ENCODE measurements around the gene DNAJB11.

The DNAJB11 gene

GRCh38 chr3:186612065-186612464, 41.5 kb downstream of the DNAJB11 start:
- H3K27ac ChIP-seq (ENCODE audit: low read depth, low read length, severe bottlenecking), result no peak overlapping the region
- H3K4me3 ChIP-seq (ENCODE audit: extremely low read depth, insufficient read depth, low read length, poor library complexity, severe bottlenecking), result no peak overlapping the region
- 89% methylated on average over 4 to 5 of the region's 5 CpGs for WGBS, 2 experiments (ENCODE audit: insufficient coverage in 2 of 2)
- H3K9me3 ChIP-seq (ENCODE audit: control insufficient read depth, low read length), result no peaks in the 10 kb centered on the region
- H3K36me3 ChIP-seq (ENCODE audit: control insufficient read depth, insufficient read depth, low read length), result no peaks in the 10 kb centered on the region
- no peaks in the 10 kb centered on the region for H3K4me1 ChIP-seq (ENCODE audit: control insufficient read depth, insufficient read depth, low read length, poor library complexity, severe bottlenecking)

- Histone ChIP-seq H3K4me3 (ENCODE audit: extremely low read depth, insufficient read depth, low read length, poor library complexity, severe bottlenecking) (no peak within 1 kb of the TSS), H3K36me3 (ENCODE audit: control insufficient read depth, insufficient read depth, low read length) (no peaks in the 10 kb centered on the region), H3K27ac (ENCODE audit: low read depth, low read length, severe bottlenecking) (no peak within 1 kb of the TSS), H3K9me3 (ENCODE audit: control insufficient read depth, low read length) (no peaks in the 10 kb centered on the region), H3K4me1 (ENCODE audit: control insufficient read depth, insufficient read depth, low read length, poor library complexity, severe bottlenecking) (no peaks in the 10 kb centered on the region)
- WGBS, 2 experiments (ENCODE audit: insufficient coverage in 2 of 2), result 86% methylated on average over 4 to 6 of the region's 7 CpGs
Measured at GRCh38 chr3:186612721-186613636, 42.5 kb downstream of the DNAJB11 start, which contains the start of gene AHSG. Gene AHSG (plus strand): TSS chr3:186613060. CDS start chr3:186613142, 82 bp downstream.

- Histone ChIP-seq H3K9me3 (ENCODE audit: control insufficient read depth, low read length) (no peaks in the 10 kb centered on the region), H3K4me3 (ENCODE audit: extremely low read depth, insufficient read depth, low read length, poor library complexity, severe bottlenecking) (no peak overlapping the region), H3K27ac (ENCODE audit: low read depth, low read length, severe bottlenecking) (no peak overlapping the region), H3K4me1 (ENCODE audit: control insufficient read depth, insufficient read depth, low read length, poor library complexity, severe bottlenecking) (no peaks in the 10 kb centered on the region), H3K36me3 (ENCODE audit: control insufficient read depth, insufficient read depth, low read length) (no peaks in the 10 kb centered on the region)
- WGBS, 2 experiments (ENCODE audit: insufficient coverage in 2 of 2), result 100% methylated on average over 1 of the region's 4 CpGs
Measured at GRCh38 chr3:186613637-186614265, 43.2 kb downstream of the DNAJB11 start.

GRCh38 chr3:186614266-186614596, 43.7 kb downstream of the DNAJB11 start:
- 74 to 89% methylated on average over 5 to 6 of the region's 6 CpGs for WGBS, 2 experiments (ENCODE audit: insufficient coverage in 2 of 2)
- H3K9me3 ChIP-seq (ENCODE audit: control insufficient read depth, low read length), result no peaks in the 10 kb centered on the region
- H3K4me1 ChIP-seq (ENCODE audit: control insufficient read depth, insufficient read depth, low read length, poor library complexity, severe bottlenecking), result no peaks in the 10 kb centered on the region
- H3K27ac ChIP-seq (ENCODE audit: low read depth, low read length, severe bottlenecking), result no peak overlapping the region
- no peaks in the 10 kb centered on the region for H3K36me3 ChIP-seq (ENCODE audit: control insufficient read depth, insufficient read depth, low read length)
- H3K4me3 ChIP-seq (ENCODE audit: extremely low read depth, insufficient read depth, low read length, poor library complexity, severe bottlenecking), result no peak overlapping the region

GRCh38 chr3:186614597-186615483, 44.3 kb downstream of the DNAJB11 start:
- Histone ChIP-seq H3K9me3 (ENCODE audit: control insufficient read depth, low read length) (no peaks in the 10 kb centered on the region), H3K4me3 (ENCODE audit: extremely low read depth, insufficient read depth, low read length, poor library complexity, severe bottlenecking) (no peak overlapping the region), H3K27ac (ENCODE audit: low read depth, low read length, severe bottlenecking) (no peak overlapping the region), H3K4me1 (ENCODE audit: control insufficient read depth, insufficient read depth, low read length, poor library complexity, severe bottlenecking) (no peaks in the 10 kb centered on the region), H3K36me3 (ENCODE audit: control insufficient read depth, insufficient read depth, low read length) (no peaks in the 10 kb centered on the region)
- 51 to 58% methylated on average over 11 to 12 of the region's 16 CpGs for WGBS, 2 experiments (ENCODE audit: insufficient coverage in 2 of 2)

- WGBS, 2 experiments (ENCODE audit: insufficient coverage in 2 of 2), result 95 to 96% methylated on average over 6 to 8 of the region's 8 CpGs
Measured at GRCh38 chr3:186616299-186616617, 45.7 kb downstream of the DNAJB11 start.

GRCh38 chr3:186617036-186617946, 46.8 kb downstream of the DNAJB11 start:
- H3K27ac ChIP-seq (ENCODE audit: low read depth, low read length, severe bottlenecking), result no peak overlapping the region
- no peaks in the 10 kb centered on the region for H3K36me3 ChIP-seq (ENCODE audit: control insufficient read depth, insufficient read depth, low read length)
- no peaks in the 10 kb centered on the region for H3K9me3 ChIP-seq (ENCODE audit: control insufficient read depth, low read length)
- WGBS, 2 experiments (ENCODE audit: insufficient coverage in 2 of 2), result 39 to 44% methylated on average over 27 to 31 of the region's 31 CpGs
- H3K4me3 ChIP-seq (ENCODE audit: extremely low read depth, insufficient read depth, low read length, poor library complexity, severe bottlenecking), result no peak overlapping the region
- no peaks in the 10 kb centered on the region for H3K4me1 ChIP-seq (ENCODE audit: control insufficient read depth, insufficient read depth, low read length, poor library complexity, severe bottlenecking)

More at GRCh38 chr3:186616299-186616617, 45.7 kb downstream of the DNAJB11 start:
- Histone ChIP-seq H3K36me3 (ENCODE audit: control insufficient read depth, insufficient read depth, low read length) (no peaks in the 10 kb centered on the region), H3K27ac (ENCODE audit: low read depth, low read length, severe bottlenecking) (no peak overlapping the region), H3K4me1 (ENCODE audit: control insufficient read depth, insufficient read depth, low read length, poor library complexity, severe bottlenecking) (no peaks in the 10 kb centered on the region), H3K4me3 (ENCODE audit: extremely low read depth, insufficient read depth, low read length, poor library complexity, severe bottlenecking) (no peak overlapping the region), H3K9me3 (ENCODE audit: control insufficient read depth, low read length) (no peaks in the 10 kb centered on the region)

GRCh38 chr3:186618318-186618938, 47.9 kb downstream of the DNAJB11 start:
- 89 to 97% methylated on average over 4 to 5 of the region's 8 CpGs for WGBS, 2 experiments (ENCODE audit: insufficient coverage in 2 of 2)
- Histone ChIP-seq H3K4me3 (ENCODE audit: extremely low read depth, insufficient read depth, low read length, poor library complexity, severe bottlenecking) (no peak overlapping the region), H3K36me3 (ENCODE audit: control insufficient read depth, insufficient read depth, low read length) (no peaks in the 10 kb centered on the region), H3K9me3 (ENCODE audit: control insufficient read depth, low read length) (no peaks in the 10 kb centered on the region), H3K27ac (ENCODE audit: low read depth, low read length, severe bottlenecking) (no peak overlapping the region), H3K4me1 (ENCODE audit: control insufficient read depth, insufficient read depth, low read length, poor library complexity, severe bottlenecking) (no peaks in the 10 kb centered on the region)

- H3K4me3 ChIP-seq (ENCODE audit: extremely low read depth, insufficient read depth, low read length, poor library complexity, severe bottlenecking), result no peak overlapping the region
- H3K4me1 ChIP-seq (ENCODE audit: control insufficient read depth, insufficient read depth, low read length, poor library complexity, severe bottlenecking), result no peaks in the 10 kb centered on the region
- 94% methylated on average over 2 of the region's 5 CpGs; no CpG with 5 or more reads in 1 of the 2 experiments for WGBS, 2 experiments (ENCODE audit: insufficient coverage in 2 of 2)
- no peaks in the 10 kb centered on the region for H3K9me3 ChIP-seq (ENCODE audit: control insufficient read depth, low read length)
- no peaks in the 10 kb centered on the region for H3K36me3 ChIP-seq (ENCODE audit: control insufficient read depth, insufficient read depth, low read length)
- H3K27ac ChIP-seq (ENCODE audit: low read depth, low read length, severe bottlenecking), result no peak overlapping the region
Measured at GRCh38 chr3:186619787-186620212, 49.3 kb downstream of the DNAJB11 start.

Measured in mesodermal cell (in vitro differentiated cells).